Epithelial cell of prostate (primary cell): ENCODE measurements around the gene UCK2.

Experiments
- DNase-seq: peaks from one replicate; pipeline ENCODE4 v3.0.0-alpha.2; 2011; ENCODE audit warnings: low read depth, low spot score
- H3K27ac ChIP-seq: fragments of 450-650 bp; 2 replicates; pipeline ENCODE4 v1.5.1; 2017; ENCODE audit warnings: mild to moderate bottlenecking

The UCK2 gene

GRCh38 chr1:165853528-165854075 lies 26.2 kb downstream of the UCK2 start:
- DNase-seq = no peak
- peak overlapping the region; percentile 31 for H3K27ac ChIP-seq

- DNase-seq = peak; percentile 52
- peak overlapping the region; percentile 31 for H3K27ac ChIP-seq
Measured at GRCh38 chr1:165854101-165854845, 26.9 kb downstream of the UCK2 start.

GRCh38 chr1:165855010-165855838 lies 27.8 kb downstream of the UCK2 start:
- DNase-seq = no peak

GRCh38 chr1:165856021-165856420 lies 28.6 kb downstream of the UCK2 start:
- DNase-seq = no peak
- H3K27ac ChIP-seq = no peak overlapping the region

More at GRCh38 chr1:165855010-165855838, 27.8 kb downstream of the UCK2 start:
- no peak overlapping the region for H3K27ac ChIP-seq

GRCh38 chr1:165856606-165857005 lies 29.2 kb downstream of the UCK2 start:
- H3K27ac ChIP-seq = peak overlapping the region; percentile 7

GRCh38 chr1:165857046-165857801 lies 29.8 kb downstream of the UCK2 start:
- DNase-seq = no peak
- peak overlapping the region; percentile 7 for H3K27ac ChIP-seq

More at GRCh38 chr1:165856606-165857005, 29.2 kb downstream of the UCK2 start:
- no peak for DNase-seq

GRCh38 chr1:165858364-165858823 lies 31.0 kb downstream of the UCK2 start:
- no peak overlapping the region for H3K27ac ChIP-seq
- no peak for DNase-seq

GRCh38 chr1:165858967-165859845 lies 31.8 kb downstream of the UCK2 start:
- DNase-seq = no peak
- H3K27ac ChIP-seq = no peak overlapping the region

GRCh38 chr1:165860065-165860464 lies 32.7 kb downstream of the UCK2 start:
- H3K27ac ChIP-seq = no peak overlapping the region
- no peak for DNase-seq

- no peak overlapping the region for H3K27ac ChIP-seq
- no peak for DNase-seq
Measured at GRCh38 chr1:165861911-165862310, 34.5 kb downstream of the UCK2 start.

- DNase-seq = no peak
- no peak overlapping the region for H3K27ac ChIP-seq
Measured at GRCh38 chr1:165862448-165862847, 35.0 kb downstream of the UCK2 start.

- DNase-seq = no peak
Measured at GRCh38 chr1:165863346-165863745, 35.9 kb downstream of the UCK2 start.

GRCh38 chr1:165865633-165866340 lies 38.4 kb downstream of the UCK2 start:
- DNase-seq = no peak
- no peak overlapping the region for H3K27ac ChIP-seq

More at GRCh38 chr1:165863346-165863745, 35.9 kb downstream of the UCK2 start:
- H3K27ac ChIP-seq = no peak overlapping the region

GRCh38 chr1:165869343-165869742 lies 41.9 kb downstream of the UCK2 start:
- H3K27ac ChIP-seq = no peak overlapping the region
- DNase-seq = no peak

- no peak for DNase-seq
- no peak overlapping the region for H3K27ac ChIP-seq
Measured at GRCh38 chr1:165871311-165872067, 44.1 kb downstream of the UCK2 start.

- no peak overlapping the region for H3K27ac ChIP-seq
Measured at GRCh38 chr1:165873481-165873880, 46.1 kb downstream of the UCK2 start.

GRCh38 chr1:165874643-165875042 lies 47.2 kb downstream of the UCK2 start:
- no peak for DNase-seq
- peak overlapping the region; percentile 3 for H3K27ac ChIP-seq

More at GRCh38 chr1:165873481-165873880, 46.1 kb downstream of the UCK2 start:
- no peak for DNase-seq

GRCh38 chr1:165875171-165875570 lies 47.8 kb downstream of the UCK2 start:
- peak overlapping the region; percentile 3 for H3K27ac ChIP-seq
- no peak for DNase-seq
